GM10248 (cell line): ENCODE data around the gene ATAD1.
A peak's percentile ranks its signal among the peaks of the same experiment; 100 is the strongest.
"Not testable (repeated sequence)": the region's sequence is repeated elsewhere in the genome, so short reads cannot be mapped to it uniquely, and the experiment has no call there.

Experiments used
- CTCF ChIA-PET: fragments of 300-600 bp; sonication (Branson Sonifier 250); formaldehyde crosslinking; extraction: SDS; loops from one replicate; lab custom pipeline; 2021; ENCODE audit warnings: antibody characterized with exemption; lab: Yijun Ruan, JAX
- POLR2A ChIA-PET: fragments of 350-650 bp; sonication (Branson Sonifier 250); formaldehyde crosslinking; extraction: SDS; loops from one replicate; lab custom pipeline; 2020; ENCODE audit warnings: antibody characterized with exemption; lab: Yijun Ruan, JAX
- DNase-seq: peaks from one replicate; pipeline ENCODE4 v3.0.0; 2012; ENCODE audit errors: extremely low spot score
- CTCF ChIP-seq: IDR thresholded peaks from 2 replicates; pipeline ENCODE4 v1.5.1; 2012; ENCODE audit warnings: mild to moderate bottlenecking, low read depth; ENCODE audit errors: extremely low read depth, missing control alignments, control extremely low read depth

Gene ATAD1

GRCh38 chr10:87860156-87860795 is 42.2 kb upstream of the ATAD1 start:
- DNase-seq = peak; percentile 54
- ChIA-PET POLR2A (no interaction called here), CTCF (interaction anchor here (1.1 to 3.8 kb wide), 8 partner anchors 14 to 692 kb away, joined by 3 to 22 read pairs (median 5); no protein-coding TSS in a partner anchor)
- peak; percentile 56 for TF ChIP-seq CTCF

GRCh38 chr10:87855665-87856064 is 37.6 kb upstream of the ATAD1 start:
- CTCF ChIA-PET = interaction anchor here (1.1 kb wide), 1 partner anchor 27 kb away, joined by 3 read pairs; no protein-coding TSS in a partner anchor
- POLR2A ChIA-PET, DNase-seq: not testable (repeated sequence)

GRCh38 chr10:87855247-87855646 is 37.2 kb upstream of the ATAD1 start:
- DNase-seq, CTCF ChIA-PET, POLR2A ChIA-PET: not testable (repeated sequence)

- no peak for TF ChIP-seq CTCF
- CTCF ChIA-PET = interaction anchor here (0.8 to 2.0 kb wide), 3 partner anchors 10 to 700 kb away, joined by 4 to 7 read pairs (median 6); no protein-coding TSS in a partner anchor
- POLR2A ChIA-PET = no interaction called here
- DNase-seq = no peak
These were observed 34.1 kb upstream of the ATAD1 start for GRCh38 chr10:87852089-87852488.

GRCh38 chr10:87850742-87851205 is 32.7 kb upstream of the ATAD1 start:
- POLR2A ChIA-PET = no interaction called here
- TF ChIP-seq CTCF = peak; percentile 51
- CTCF ChIA-PET = interaction anchor here (0.8 to 3.0 kb wide), 10 partner anchors 8 to 702 kb away, joined by 3 to 13 read pairs (median 4); partner anchors contain the start of gene ATAD1
- peak; percentile 46 for DNase-seq

GRCh38 chr10:87849001-87849400 is 31.0 kb upstream of the ATAD1 start:
- no peak for DNase-seq
- TF ChIP-seq CTCF = no peak
- POLR2A ChIA-PET = no interaction called here
- CTCF ChIA-PET = interaction anchor here (1.2 to 3.0 kb wide), 3 partner anchors 10 to 78 kb away, joined by 3 to 13 read pairs (median 11); partner anchors contain the start of gene ATAD1

GRCh38 chr10:87847550-87847949 is 29.5 kb upstream of the ATAD1 start:
- ChIA-PET CTCF (interaction anchor here (0.9 to 1.4 kb wide), 3 partner anchors 10 to 29 kb away, joined by 3 to 4 read pairs (median 4); partner anchors contain the start of gene ATAD1), POLR2A (no interaction called here)
- no peak for DNase-seq
- no peak for TF ChIP-seq CTCF

GRCh38 chr10:87846711-87847110 is 28.7 kb upstream of the ATAD1 start:
- POLR2A ChIA-PET, DNase-seq: not testable (repeated sequence)
- CTCF ChIA-PET = interaction anchor here (1.4 to 2.1 kb wide), 4 partner anchors 12 to 29 kb away, joined by 4 to 15 read pairs (median 8); partner anchors contain the start of gene ATAD1
